Activated T-helper 1 cell treated with anti-CD3 and anti-CD28 coated beads, Interleukin-12 subunit alpha, Interleukin-12 subunit beta, Interleukin-2, Interleukin-4 antibody, amounts not matched to agents 30 ng/mL and 10 ng/mL and 1 ng/mL, durations not matched to agents 14 hours and 24 hours and 36 hours (primary cell): ENCODE data around the gene KRTAP22-2. TPM values are rescaled to one million over a fixed set of nuclear protein-coding genes. Genes with fewer than 3 reads are reported as not detected.

ENCODE experiments used
- DNase-seq: peaks from one replicate; pipeline ENCODE4 v3.0.0; 2021; ENCODE audit warnings: low spot score
- H3K27ac Mint-ChIP-seq: one replicate; pipeline ENCODE4 v1.8.0; 2021; ENCODE audit warnings: mild to moderate bottlenecking, mixed read lengths
- H3K27me3 Mint-ChIP-seq: one replicate; pipeline ENCODE4 v1.8.0; 2022; ENCODE audit warnings: mild to moderate bottlenecking, moderate library complexity, mixed read lengths; ENCODE audit not compliant: insufficient read depth
- H3K36me3 Mint-ChIP-seq: one replicate; pipeline ENCODE4 v1.8.0; 2021; ENCODE audit warnings: low read depth, mixed read lengths
- H3K4me1 Mint-ChIP-seq: one replicate; pipeline ENCODE4 v1.8.0; 2021; ENCODE audit warnings: low read depth, mixed read lengths
- H3K4me3 Mint-ChIP-seq: one replicate; pipeline ENCODE4 v1.8.0; 2021; ENCODE audit warnings: mild to moderate bottlenecking, moderate library complexity, mixed read lengths
- H3K9me3 Mint-ChIP-seq: one replicate; pipeline ENCODE4 v1.8.0; 2021; ENCODE audit warnings: mixed read lengths
- intact Hi-C: fragments of 100-400 bp; cut with micrococcal nuclease; formaldehyde crosslinking; loops from one replicate; pipeline ENCODE4 v1.15.1; 2024
- total RNA-seq: library from RNA; stranded (reverse); gene quantifications from 2 replicates; pipeline ENCODE4 v1.2.3, GENCODE V29; 2022

Gene KRTAP22-2
- total RNA-seq, 1 donor from 2014 or later = not detected

GRCh38 chr21:30555095-30555494, 35.1 kb downstream of the KRTAP22-2 start:
- intact Hi-C loops = no loop called here
- no peak for DNase-seq
- Mint-ChIP-seq H3K36me3 (no peaks in the 10 kb centered on the region), H3K27me3 (no peaks in the 10 kb centered on the region), H3K4me3 (no peak overlapping the region), H3K9me3 (peaks cover 14% of the 10 kb centered on the region), H3K27ac (no peak overlapping the region), H3K4me1 (no peaks in the 10 kb centered on the region)

GRCh38 chr21:30552782-30553181, 37.4 kb downstream of the KRTAP22-2 start:
- Mint-ChIP-seq H3K4me3 (no peak overlapping the region), H3K4me1 (no peaks in the 10 kb centered on the region), H3K36me3 (no peaks in the 10 kb centered on the region), H3K9me3 (peaks cover 14% of the 10 kb centered on the region), H3K27me3 (no peaks in the 10 kb centered on the region), H3K27ac (no peak overlapping the region)
- no peak for DNase-seq
- intact Hi-C loops = no loop called here

- DNase-seq = no peak
- Mint-ChIP-seq H3K36me3 (no peaks in the 10 kb centered on the region), H3K9me3 (peaks cover 3% of the 10 kb centered on the region), H3K27ac (no peak within 1 kb of the TSS), H3K4me1 (no peaks in the 10 kb centered on the region), H3K27me3 (no peaks in the 10 kb centered on the region), H3K4me3 (no peak within 1 kb of the TSS)
- intact Hi-C loops = no loop called here
These were observed 48.4 kb downstream of the KRTAP22-2 start, which contains the start of gene KRTAP19-6 for GRCh38 chr21:30541764-30542163. Gene KRTAP19-6, minus strand, starts transcription at chr21:30541864. Its CDS starts 31 bp downstream, at chr21:30541833.

Other genes starting within 250 kb of the KRTAP22-2 start
- not detected in 2 replicates for gene KRTAP23-1, start 241.8 kb downstream of the KRTAP22-2 start, total RNA-seq
- not detected in 2 replicates for gene KRTAP13-2, start 218.1 kb downstream of the KRTAP22-2 start, total RNA-seq
- not detected in 2 replicates for gene KRTAP13-1, start 194.4 kb downstream of the KRTAP22-2 start, total RNA-seq
- not detected in 2 replicates for gene KRTAP13-3, start 164.5 kb downstream of the KRTAP22-2 start, total RNA-seq
- gene KRTAP13-4, start 160.2 kb downstream of the KRTAP22-2 start, total RNA-seq = not detected in 2 replicates
- not detected in 2 replicates for gene KRTAP15-1, start 150.1 kb downstream of the KRTAP22-2 start, total RNA-seq
- gene KRTAP19-1, start 110.0 kb downstream of the KRTAP22-2 start, total RNA-seq = not detected in 2 replicates
- not detected in 2 replicates for gene KRTAP19-2, start 103.0 kb downstream of the KRTAP22-2 start, total RNA-seq
- gene KRTAP19-3, start 98.4 kb downstream of the KRTAP22-2 start, total RNA-seq = not detected in 2 replicates
- not detected in 2 replicates for gene KRTAP19-4, start 93.2 kb downstream of the KRTAP22-2 start, total RNA-seq
- not detected in 2 replicates for gene KRTAP19-5, start 88.3 kb downstream of the KRTAP22-2 start, total RNA-seq
- gene KRTAP19-6, start 48.5 kb downstream of the KRTAP22-2 start, total RNA-seq = not detected in 2 replicates
- not detected in 2 replicates for gene KRTAP19-7, start 29.1 kb downstream of the KRTAP22-2 start, total RNA-seq
- gene KRTAP6-3, start 2.0 kb upstream of the KRTAP22-2 start, total RNA-seq = not detected in 2 replicates
- not detected in 2 replicates for gene KRTAP6-2, start 8.5 kb upstream of the KRTAP22-2 start, total RNA-seq
- not detected in 2 replicates for gene KRTAP22-1, start 10.7 kb upstream of the KRTAP22-2 start, total RNA-seq
- gene KRTAP6-1, start 23.5 kb upstream of the KRTAP22-2 start, total RNA-seq = not detected in 2 replicates
- gene KRTAP20-1, start 26.0 kb upstream of the KRTAP22-2 start, total RNA-seq = not detected in 2 replicates
- not detected in 2 replicates for gene KRTAP20-4, start 30.2 kb upstream of the KRTAP22-2 start, total RNA-seq
- not detected in 2 replicates for gene KRTAP20-2, start 44.8 kb upstream of the KRTAP22-2 start, total RNA-seq
- not detected in 2 replicates for gene KRTAP20-3, start 52.5 kb upstream of the KRTAP22-2 start, total RNA-seq
- gene KRTAP21-3, start 128.4 kb upstream of the KRTAP22-2 start, total RNA-seq = not detected in 2 replicates
- gene KRTAP21-2, start 156.9 kb upstream of the KRTAP22-2 start, total RNA-seq = not detected in 2 replicates
- gene KRTAP21-1, start 165.0 kb upstream of the KRTAP22-2 start, total RNA-seq = not detected in 2 replicates
- gene KRTAP8-1, start 222.9 kb upstream of the KRTAP22-2 start, total RNA-seq = not detected in 2 replicates
- gene KRTAP7-1, start 239.4 kb upstream of the KRTAP22-2 start, total RNA-seq = not detected in 2 replicates